Measurements from ENCODE around the gene WDR44.
A peak's percentile ranks its signal among the peaks of the same experiment; 100 is the strongest.

Gene WDR44

DNA sequence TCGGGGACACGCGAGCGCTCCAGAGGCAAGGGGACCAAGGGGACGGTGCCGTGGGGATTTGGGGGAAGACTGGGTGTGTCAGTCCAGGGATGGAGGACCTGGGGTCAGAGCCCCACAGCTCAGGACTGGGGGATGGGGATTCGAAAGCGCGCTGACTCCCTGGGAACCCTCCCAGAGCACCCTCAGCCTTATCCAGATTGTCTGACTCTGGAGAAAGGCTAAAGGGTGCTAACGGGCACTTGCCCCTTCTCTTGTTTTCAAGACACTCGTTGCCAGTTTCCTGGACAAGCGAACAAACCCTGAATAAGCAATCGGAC, 150.8 kb downstream of the WDR44 start:
- Histone ChIP-seq H3K79me2 (ENCODE audit: control insufficient read depth, insufficient read depth, low read length, unreplicated experiment) (peaks cover 17% of the 10 kb centered on the region), H3K27me3 (ENCODE audit: insufficient read depth, low read length) (no peaks in the 10 kb centered on the region), H3K27ac (ENCODE audit: low read depth, low read length) (no peak overlapping the region), H2AFZ (ENCODE audit: low read length, unreplicated experiment) (peak overlapping the region; percentile 64), H3K4me3 (ENCODE audit: low read depth, low read length) (peak overlapping the region; percentile 80), H3K36me3 (ENCODE audit: insufficient read depth, low read length) (no peaks in the 10 kb centered on the region), H3K4me1 (ENCODE audit: control insufficient read depth, insufficient read depth, low read length, unreplicated experiment) (peaks cover 11% of the 10 kb centered on the region)

DNA sequence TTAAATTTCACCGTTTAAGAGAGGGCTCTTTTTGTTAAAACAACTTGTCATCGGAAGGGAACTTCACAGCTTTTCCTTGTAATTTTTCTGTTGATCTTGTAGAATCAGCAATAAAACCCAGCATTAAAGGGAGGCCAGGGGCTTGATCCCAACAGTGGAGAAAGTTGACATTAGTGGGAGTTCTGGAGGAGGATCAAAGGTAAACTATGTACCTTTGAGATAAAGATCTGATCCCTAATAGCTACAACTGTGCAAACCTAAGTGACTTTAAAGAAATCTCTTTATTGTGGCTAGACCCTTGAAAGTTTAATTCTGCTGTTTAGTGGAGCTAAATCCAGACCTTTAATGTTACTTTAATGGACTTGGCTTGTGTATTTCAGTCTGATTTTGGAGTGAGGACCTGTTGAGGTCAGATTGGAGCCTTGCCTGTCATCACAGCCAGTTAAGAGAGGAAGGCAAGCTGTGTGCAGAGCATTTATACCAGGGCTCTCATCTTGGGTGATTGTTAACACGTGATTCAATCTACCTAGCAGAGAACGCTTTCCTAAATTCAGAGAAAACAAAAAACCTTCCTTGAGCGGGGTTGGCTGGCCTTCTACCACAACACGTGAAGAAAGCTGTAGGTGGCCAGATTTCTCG, 151.4 kb downstream of the WDR44 start:
- Histone ChIP-seq H3K79me2 (ENCODE audit: control insufficient read depth, insufficient read depth, low read length, unreplicated experiment) (peaks cover 17% of the 10 kb centered on the region), H3K27me3 (ENCODE audit: insufficient read depth, low read length) (no peaks in the 10 kb centered on the region), H2AFZ (ENCODE audit: low read length, unreplicated experiment) (peak overlapping the region; percentile 64)

DNA sequence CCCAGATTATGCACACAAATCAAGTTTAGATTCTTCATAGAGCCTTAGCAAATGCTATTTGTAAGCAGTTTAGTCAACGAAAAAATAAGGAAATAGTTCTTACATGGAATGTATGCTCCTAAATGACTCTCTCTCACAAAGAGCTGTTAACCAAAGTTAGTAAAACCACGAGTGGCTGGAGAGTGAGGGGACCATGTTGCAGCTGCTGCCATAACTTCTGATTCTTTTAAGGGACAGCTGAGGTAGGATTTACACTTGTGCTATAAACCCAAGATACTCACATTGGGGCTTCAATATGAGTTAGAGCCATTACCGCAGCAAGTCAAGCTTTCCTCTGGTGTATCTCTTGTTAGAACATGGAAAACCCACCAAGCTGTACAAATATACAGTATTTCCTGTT, 152.4 kb downstream of the WDR44 start:
- Histone ChIP-seq H3K4me1 (ENCODE audit: control insufficient read depth, insufficient read depth, low read length, unreplicated experiment) (peaks cover 11% of the 10 kb centered on the region), H3K27me3 (ENCODE audit: insufficient read depth, low read length) (no peaks in the 10 kb centered on the region), H2AFZ (ENCODE audit: low read length, unreplicated experiment) (no peak overlapping the region), H3K79me2 (ENCODE audit: control insufficient read depth, insufficient read depth, low read length, unreplicated experiment) (peaks cover 17% of the 10 kb centered on the region), H3K4me3 (ENCODE audit: low read depth, low read length) (no peak overlapping the region), H3K27ac (ENCODE audit: low read depth, low read length) (no peak overlapping the region), H3K36me3 (ENCODE audit: insufficient read depth, low read length) (no peaks in the 10 kb centered on the region)

More for the DNA sequence above, 151.4 kb downstream of the WDR44 start:
- no peaks in the 10 kb centered on the region for H3K36me3 ChIP-seq (ENCODE audit: insufficient read depth, low read length)
- no peak overlapping the region for H3K27ac ChIP-seq (ENCODE audit: low read depth, low read length)
- H3K4me1 ChIP-seq (ENCODE audit: control insufficient read depth, insufficient read depth, low read length, unreplicated experiment), result peaks cover 11% of the 10 kb centered on the region
- peak overlapping the region; percentile 80 for H3K4me3 ChIP-seq (ENCODE audit: low read depth, low read length)

DNA sequence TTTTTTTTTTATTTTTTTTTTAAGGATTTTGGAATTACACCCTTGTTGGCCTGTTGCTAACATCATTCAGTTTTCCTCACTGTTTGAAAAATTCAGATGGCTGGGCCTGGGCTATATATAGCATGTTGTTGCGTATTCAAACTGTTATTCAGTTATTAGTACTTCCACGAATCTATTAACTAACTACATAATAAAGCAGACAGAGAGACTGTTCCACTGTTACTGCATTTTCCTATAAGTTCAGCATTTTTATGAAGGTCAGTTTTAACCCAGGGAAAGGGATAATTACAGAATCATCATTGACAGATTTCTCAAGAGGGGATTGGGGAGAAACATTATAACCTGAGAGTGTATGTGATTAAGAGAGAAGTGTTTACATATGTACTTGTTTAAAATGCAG, 152.8 kb downstream of the WDR44 start:
- Histone ChIP-seq H3K27ac (ENCODE audit: low read depth, low read length) (no peak overlapping the region), H3K79me2 (ENCODE audit: control insufficient read depth, insufficient read depth, low read length, unreplicated experiment) (peaks cover 17% of the 10 kb centered on the region), H2AFZ (ENCODE audit: low read length, unreplicated experiment) (no peak overlapping the region), H3K27me3 (ENCODE audit: insufficient read depth, low read length) (no peaks in the 10 kb centered on the region), H3K36me3 (ENCODE audit: insufficient read depth, low read length) (no peaks in the 10 kb centered on the region), H3K4me1 (ENCODE audit: control insufficient read depth, insufficient read depth, low read length, unreplicated experiment) (peaks cover 11% of the 10 kb centered on the region), H3K4me3 (ENCODE audit: low read depth, low read length) (no peak overlapping the region)

DNA sequence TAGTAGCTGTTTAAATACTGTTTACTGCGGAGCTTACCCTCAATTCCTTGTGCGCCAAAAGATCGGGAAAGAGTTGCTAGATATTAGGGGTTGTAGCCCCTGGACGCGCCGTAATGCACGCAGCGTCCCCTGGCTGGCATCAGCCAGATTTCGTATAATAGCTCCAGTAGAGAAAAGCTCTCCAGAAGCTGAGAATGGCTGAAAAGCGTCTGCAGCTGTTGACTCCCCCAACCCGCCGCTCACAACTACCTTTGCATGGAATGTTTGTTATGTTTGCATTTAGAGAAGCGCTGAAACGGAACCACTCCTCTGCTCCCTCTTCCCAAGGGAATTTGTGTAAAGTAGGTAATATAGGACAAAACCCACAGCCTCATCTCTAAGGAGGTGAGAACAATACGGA, 153.4 kb downstream of the WDR44 start:
- no peak overlapping the region for H3K4me3 ChIP-seq (ENCODE audit: low read depth, low read length)
- no peaks in the 10 kb centered on the region for H3K36me3 ChIP-seq (ENCODE audit: insufficient read depth, low read length)
- H3K4me1 ChIP-seq (ENCODE audit: control insufficient read depth, insufficient read depth, low read length, unreplicated experiment), result peaks cover 11% of the 10 kb centered on the region
- no peak overlapping the region for H2AFZ ChIP-seq (ENCODE audit: low read length, unreplicated experiment)
- H3K27me3 ChIP-seq (ENCODE audit: insufficient read depth, low read length), result no peaks in the 10 kb centered on the region
- no peak overlapping the region for H3K27ac ChIP-seq (ENCODE audit: low read depth, low read length)
- peaks cover 17% of the 10 kb centered on the region for H3K79me2 ChIP-seq (ENCODE audit: control insufficient read depth, insufficient read depth, low read length, unreplicated experiment)

Measured in ACC112 (cell line).